ENCODE measurements around the gene CDC42. TPM values are rescaled to one million over a fixed set of nuclear protein-coding genes. Genes with fewer than 3 reads are reported as not detected.
"Not testable (repeated sequence)": the region's sequence is repeated elsewhere in the genome, so short reads cannot be mapped to it uniquely, and the experiment has no call there.

The CDC42 gene
- total and polyA plus RNA-seq, 2 experiments from 2014 or later = 69.7 to 358 TPM

- H3K79me2 ChIP-seq; H3K27ac ChIP-seq; H4K20me1 ChIP-seq (ENCODE audit: insufficient read depth, poor library complexity, severe bottlenecking); H3K4me3 ChIP-seq; H3K36me3 ChIP-seq (replicated peaks; ENCODE audit: insufficient read depth, low read depth); H2AFZ ChIP-seq; H3K4me1 ChIP-seq (ENCODE audit: insufficient read depth); H3K9me2 ChIP-seq (replicated peaks; ENCODE audit: insufficient read depth); H3K9me3 ChIP-seq (ENCODE audit: low read depth); H3K4me2 ChIP-seq; H3K27me3 ChIP-seq; DNase-seq (ENCODE audit: low spot score): not testable (repeated sequence)
- 82% methylated on average over 9 of the region's 11 CpGs for WGBS (ENCODE audit: low lambda C conversion rate, missing lambda C conversion rate)
Measured at GRCh38 chr1:22009566-22009965, 42.9 kb upstream of the CDC42 start.

- WGBS (ENCODE audit: low lambda C conversion rate, missing lambda C conversion rate) = 79% methylated on average over 4 of the region's 4 CpGs
- H3K4me3 ChIP-seq, H2AFZ ChIP-seq: not testable (repeated sequence)
Measured at GRCh38 chr1:22012752-22013151, 39.8 kb upstream of the CDC42 start.

GRCh38 chr1:22014575-22015206 lies 37.8 kb upstream of the CDC42 start:
- not testable (repeated sequence) for H4K20me1 ChIP-seq (ENCODE audit: insufficient read depth, poor library complexity, severe bottlenecking); H3K4me3 ChIP-seq; DNase-seq (ENCODE audit: low spot score); H3K79me2 ChIP-seq; H3K9me3 ChIP-seq (ENCODE audit: low read depth); H3K36me3 ChIP-seq (replicated peaks; ENCODE audit: insufficient read depth, low read depth); H3K27me3 ChIP-seq; H3K4me2 ChIP-seq; H3K27ac ChIP-seq; H3K9me2 ChIP-seq (replicated peaks; ENCODE audit: insufficient read depth); H3K4me1 ChIP-seq (ENCODE audit: insufficient read depth); H2AFZ ChIP-seq
- WGBS (ENCODE audit: low lambda C conversion rate, missing lambda C conversion rate) = 91% methylated on average over 13 of the region's 13 CpGs

More at GRCh38 chr1:22012752-22013151, 39.8 kb upstream of the CDC42 start:
- H3K4me1 ChIP-seq (ENCODE audit: insufficient read depth); H3K9me2 ChIP-seq (replicated peaks; ENCODE audit: insufficient read depth); H3K27ac ChIP-seq; H3K79me2 ChIP-seq; H4K20me1 ChIP-seq (ENCODE audit: insufficient read depth, poor library complexity, severe bottlenecking); DNase-seq (ENCODE audit: low spot score); H3K9me3 ChIP-seq (ENCODE audit: low read depth); H3K36me3 ChIP-seq (replicated peaks; ENCODE audit: insufficient read depth, low read depth); H3K4me2 ChIP-seq; H3K27me3 ChIP-seq: not testable (repeated sequence)

GRCh38 chr1:22018583-22019559 lies 33.6 kb upstream of the CDC42 start:
- no peaks in the 10 kb centered on the region for H3K27me3 ChIP-seq
- WGBS (ENCODE audit: low lambda C conversion rate, missing lambda C conversion rate) = 82% methylated on average over 10 of the region's 10 CpGs
- no peak overlapping the region for H2AFZ ChIP-seq
- H3K4me1 ChIP-seq (ENCODE audit: insufficient read depth) = no peaks in the 10 kb centered on the region
- no peaks in the 10 kb centered on the region for H4K20me1 ChIP-seq (ENCODE audit: insufficient read depth, poor library complexity, severe bottlenecking)
- H3K9me2 ChIP-seq (replicated peaks; ENCODE audit: insufficient read depth) = no peaks in the 10 kb centered on the region
- TF ChIP-seq CTCF (IDR thresholded peaks at IDR 0.05; ENCODE audit: poor library complexity) (peak; percentile 25), EZH2phosphoT487 (IDR thresholded peaks at IDR 0.05; ENCODE audit: low read depth, severe bottlenecking, unreplicated experiment) (no peak)
- H3K4me2 ChIP-seq = no peak overlapping the region
- no peak for DNase-seq (ENCODE audit: low spot score)
- H3K27ac ChIP-seq = no peak overlapping the region
- no peaks in the 10 kb centered on the region for H3K9me3 ChIP-seq (ENCODE audit: low read depth)
- no peaks in the 10 kb centered on the region for H3K79me2 ChIP-seq
- no peaks in the 10 kb centered on the region for H3K36me3 ChIP-seq (replicated peaks; ENCODE audit: insufficient read depth, low read depth)
- H3K4me3 ChIP-seq = no peak overlapping the region

- Histone ChIP-seq H3K27me3 (no peaks in the 10 kb centered on the region), H2AFZ (no peak overlapping the region), H3K4me2 (no peak overlapping the region), H3K79me2 (no peaks in the 10 kb centered on the region), H3K4me1 (ENCODE audit: insufficient read depth) (peaks cover 6% of the 10 kb centered on the region), H3K9me3 (ENCODE audit: low read depth) (no peaks in the 10 kb centered on the region), H4K20me1 (ENCODE audit: insufficient read depth, poor library complexity, severe bottlenecking) (no peaks in the 10 kb centered on the region), H3K27ac (no peak overlapping the region), H3K4me3 (no peak overlapping the region), H3K36me3 (replicated peaks; ENCODE audit: insufficient read depth, low read depth) (no peaks in the 10 kb centered on the region), H3K9me2 (replicated peaks; ENCODE audit: insufficient read depth) (no peaks in the 10 kb centered on the region)
- 89% methylated on average over 6 of the region's 6 CpGs for WGBS (ENCODE audit: low lambda C conversion rate, missing lambda C conversion rate)
- TF ChIP-seq EZH2 (IDR thresholded peaks at IDR 0.05; ENCODE audit: borderline replicate concordance) (no peak), EZH2phosphoT487 (IDR thresholded peaks at IDR 0.05; ENCODE audit: low read depth, severe bottlenecking, unreplicated experiment) (no peak), CTCF (IDR thresholded peaks at IDR 0.05; ENCODE audit: poor library complexity) (no peak)
- DNase-seq (ENCODE audit: low spot score) = no peak
Measured at GRCh38 chr1:22021061-22021460, 31.4 kb upstream of the CDC42 start.

Data from hepatocyte (in vitro differentiated cells).